Measurements from ENCODE around the gene ACCS. TPM values are rescaled to one million over a fixed set of nuclear protein-coding genes. Genes with fewer than 3 reads are reported as not detected.
A peak's percentile ranks its signal among the peaks of the same experiment; 100 is the strongest.

ACCS gene
- total RNA-seq, 1 donor from 2014 or later, result 7.9 TPM

- TF ChIP-seq CTCF (IDR thresholded peaks at IDR 0.05; ENCODE audit: insufficient read depth, low read length, severe bottlenecking), result no peak
Measured at GRCh38 chr11:44104481-44105294, 38.6 kb downstream of the ACCS start.

GRCh38 chr11:44108260-44108659 lies 42.2 kb downstream of the ACCS start:
- peaks cover 5% of the 10 kb centered on the region for H3K36me3 ChIP-seq (ENCODE audit: control insufficient read depth, insufficient read depth, low read length)
- no peak for DNase-seq (ENCODE audit: low read depth)
- H3K27me3 ChIP-seq (ENCODE audit: control insufficient read depth, insufficient read depth, low read length), result no peaks in the 10 kb centered on the region
- no peak overlapping the region for H3K4me3 ChIP-seq (ENCODE audit: low read depth, low read length)
- no peak for TF ChIP-seq CTCF (IDR thresholded peaks at IDR 0.05; ENCODE audit: insufficient read depth, low read length, severe bottlenecking)
- no peak for FAIRE-seq

More at GRCh38 chr11:44104481-44105294, 38.6 kb downstream of the ACCS start:
- Histone ChIP-seq H3K36me3 (ENCODE audit: control insufficient read depth, insufficient read depth, low read length) (peaks cover 6% of the 10 kb centered on the region), H3K27me3 (ENCODE audit: control insufficient read depth, insufficient read depth, low read length) (no peaks in the 10 kb centered on the region), H3K4me3 (ENCODE audit: low read depth, low read length) (no peak overlapping the region)
- no peak for DNase-seq (ENCODE audit: low read depth)
- FAIRE-seq, result no peak

- Histone ChIP-seq H3K27me3 (ENCODE audit: control insufficient read depth, insufficient read depth, low read length) (no peaks in the 10 kb centered on the region), H3K4me3 (ENCODE audit: low read depth, low read length) (no peak overlapping the region), H3K36me3 (ENCODE audit: control insufficient read depth, insufficient read depth, low read length) (peaks cover 10% of the 10 kb centered on the region)
- DNase-seq (ENCODE audit: low read depth), result peak; percentile 50
- peak; percentile 77 for TF ChIP-seq CTCF (IDR thresholded peaks at IDR 0.05; ENCODE audit: insufficient read depth, low read length, severe bottlenecking)
- FAIRE-seq, result no peak
Measured at GRCh38 chr11:44110231-44110679, 44.2 kb downstream of the ACCS start.

GRCh38 chr11:44112091-44112821 lies 46.2 kb downstream of the ACCS start:
- Histone ChIP-seq H3K4me3 (ENCODE audit: low read depth, low read length) (no peak overlapping the region), H3K36me3 (ENCODE audit: control insufficient read depth, insufficient read depth, low read length) (peaks cover 10% of the 10 kb centered on the region), H3K27me3 (ENCODE audit: control insufficient read depth, insufficient read depth, low read length) (no peaks in the 10 kb centered on the region)
- DNase-seq (ENCODE audit: low read depth) (peak; percentile 72), FAIRE-seq (no peak)
- no peak for TF ChIP-seq CTCF (IDR thresholded peaks at IDR 0.05; ENCODE audit: insufficient read depth, low read length, severe bottlenecking)

- DNase-seq (ENCODE audit: low read depth), result no peak
- TF ChIP-seq CTCF (IDR thresholded peaks at IDR 0.05; ENCODE audit: insufficient read depth, low read length, severe bottlenecking), result no peak
- no peak for FAIRE-seq
- Histone ChIP-seq H3K27me3 (ENCODE audit: control insufficient read depth, insufficient read depth, low read length) (no peaks in the 10 kb centered on the region), H3K4me3 (ENCODE audit: low read depth, low read length) (no peak overlapping the region), H3K36me3 (ENCODE audit: control insufficient read depth, insufficient read depth, low read length) (peaks cover 10% of the 10 kb centered on the region)
Measured at GRCh38 chr11:44113018-44113417, 46.9 kb downstream of the ACCS start.

Measured in bronchial epithelial cell (primary cell).